GM23338 (cell line): ENCODE results near the gene ZNF787. TPM values are rescaled to one million over a fixed set of nuclear protein-coding genes. Genes with fewer than 3 reads are reported as not detected.

Source experiments
- ATAC-seq: fragments of 200-7000 bp; cut with Tn5 transposase; 3 replicates; pipeline ENCODE4 v1.9.1; 2020
- DNase-seq: peaks from one replicate; pipeline ENCODE4 v3.0.0-alpha.2; 2015; ENCODE audit warnings: low spot score
- H2AFZ ChIP-seq: fragments of 200-600 bp; sonication (generic); 2 replicates; pipeline ENCODE4 v1.8.0; 2016; ENCODE audit warnings: antibody characterized with exemption, mild to moderate bottlenecking, moderate library complexity
- H3F3A ChIP-seq: fragments of 200-600 bp; sonication (generic); replicated peaks from 2 replicates; pipeline ENCODE4 v1.8.0; 2017; ENCODE audit warnings: antibody characterized with exemption, mixed run types, low read depth
- H3K27ac ChIP-seq: fragments of 200-600 bp; sonication (generic); 2 replicates; pipeline ENCODE4 v1.6.1; 2016; ENCODE audit warnings: low read depth
- H3K27me3 ChIP-seq: fragments of 200-600 bp; sonication (generic); 2 replicates; pipeline ENCODE4 v1.8.0; 2016; ENCODE audit warnings: mild to moderate bottlenecking, mixed run types, moderate library complexity; ENCODE audit not compliant: insufficient read depth
- H3K36me3 ChIP-seq: fragments of 200-600 bp; sonication (generic); 2 replicates; pipeline ENCODE4 v1.8.0; 2016; ENCODE audit warnings: mild to moderate bottlenecking; ENCODE audit not compliant: insufficient read depth
- H3K4me1 ChIP-seq: fragments of 200-600 bp; sonication (generic); 2 replicates; pipeline ENCODE4 v1.8.0; 2016; ENCODE audit warnings: mild to moderate bottlenecking, moderate library complexity; ENCODE audit not compliant: insufficient read depth
- H3K4me2 ChIP-seq: fragments of 200-600 bp; sonication (generic); 2 replicates; pipeline ENCODE4 v1.7.1; 2017; ENCODE audit warnings: mixed run types
- H3K4me3 ChIP-seq: fragments of 200-600 bp; sonication (generic); 2 replicates; pipeline ENCODE4 v1.6.1; 2016; ENCODE audit warnings: mixed run types
- H3K79me2 ChIP-seq: fragments of 200-600 bp; sonication (generic); replicated peaks from 2 replicates; pipeline ENCODE4 v1.8.0; 2017; ENCODE audit warnings: mild to moderate bottlenecking; ENCODE audit not compliant: insufficient read depth
- H3K9me2 ChIP-seq: fragments of 200-600 bp; sonication (generic); 2 replicates; pipeline ENCODE4 v1.8.0; 2017; ENCODE audit not compliant: insufficient read depth
- H4K20me1 ChIP-seq: fragments of 200-600 bp; sonication (generic); replicated peaks from 2 replicates; pipeline ENCODE4 v1.8.0; 2017; ENCODE audit warnings: mild to moderate bottlenecking; ENCODE audit not compliant: insufficient read depth
- H3K27ac Mint-ChIP-seq: 2 replicates; pipeline ENCODE4 v1.8.0; 2020; ENCODE audit warnings: inconsistent platforms, mild to moderate bottlenecking, moderate library complexity, mixed read lengths
- H3K27me3 Mint-ChIP-seq: 3 replicates; pipeline ENCODE4 v1.8.0; 2022; ENCODE audit warnings: low read depth, mild to moderate bottlenecking, moderate library complexity, mixed read lengths, inconsistent platforms; ENCODE audit not compliant: insufficient read depth, poor library complexity
- H3K36me3 Mint-ChIP-seq: 3 replicates; pipeline ENCODE4 v1.8.0; 2021; ENCODE audit warnings: low read depth, mild to moderate bottlenecking, inconsistent platforms, moderate library complexity, mixed read lengths
- H3K4me1 Mint-ChIP-seq: 3 replicates; pipeline ENCODE4 v1.8.0; 2020; ENCODE audit warnings: mild to moderate bottlenecking, inconsistent platforms, mixed read lengths
- H3K4me3 Mint-ChIP-seq: 3 replicates; pipeline ENCODE4 v1.8.0; 2021; ENCODE audit warnings: moderate library complexity, mild to moderate bottlenecking, inconsistent platforms, mixed read lengths
- H3K9me3 Mint-ChIP-seq: 3 replicates; pipeline ENCODE4 v1.8.0; 2020; ENCODE audit warnings: moderate library complexity, mild to moderate bottlenecking, inconsistent platforms, mixed read lengths
- CREB1 ChIP-seq: fragments of 250-450 bp; sonication (Bioruptor Pico); IDR thresholded peaks from 2 replicates; pipeline ENCODE4 v1.5.0; 2020; ENCODE audit warnings: low read depth, mild to moderate bottlenecking, moderate library complexity
- CTCF ChIP-seq, 2 experiments: fragments of 200-600 bp in 1 of 2; sonication (generic) in 1 of 2; conservative IDR thresholded peaks; 2 replicates each; pipeline versions ENCODE4 v1.5.1 to v1.6.1; 2016 to 2017; ENCODE audit warnings: antibody characterized with exemption in 2 of 2, low read depth in 2 of 2, mild to moderate bottlenecking in 2 of 2, moderate library complexity in 1 of 2
- ETS1 ChIP-seq: IDR thresholded peaks from 2 replicates; pipeline ENCODE4 v1.6.1; 2016; ENCODE audit warnings: antibody characterized with exemption
- EZH2 ChIP-seq: fragments of 200-600 bp; sonication (generic); IDR thresholded peaks from one replicate; pipeline ENCODE4 v1.8.0; 2017; ENCODE audit warnings: antibody characterized with exemption, mild to moderate bottlenecking, low read depth; ENCODE audit not compliant: unreplicated experiment
- EZH2phosphoT487 ChIP-seq: fragments of 200-600 bp; sonication (generic); IDR thresholded peaks from one replicate; pipeline ENCODE4 v1.8.1; 2018; ENCODE audit warnings: antibody characterized with exemption; ENCODE audit not compliant: unreplicated experiment
- JUNB ChIP-seq: IDR thresholded peaks from one replicate; pipeline ENCODE4 v1.6.1; 2016; ENCODE audit warnings: antibody characterized with exemption; ENCODE audit not compliant: unreplicated experiment
- NANOG ChIP-seq: IDR thresholded peaks from 2 replicates; pipeline ENCODE4 v1.6.1; 2016; ENCODE audit warnings: antibody characterized with exemption, borderline replicate concordance
- POLR2AphosphoS5 ChIP-seq: IDR thresholded peaks from 2 replicates; pipeline ENCODE4 v1.6.1; 2016; ENCODE audit warnings: antibody characterized with exemption, low read depth
- REST ChIP-seq: IDR thresholded peaks from one replicate; pipeline ENCODE4 v1.6.1; 2018; ENCODE audit warnings: antibody characterized with exemption; ENCODE audit not compliant: unreplicated experiment
- STAT1 ChIP-seq: IDR thresholded peaks from one replicate; pipeline ENCODE4 v1.6.1; 2016; ENCODE audit warnings: antibody characterized with exemption; ENCODE audit not compliant: unreplicated experiment
- ZNF114 ChIP-seq: fragments of 250-450 bp; sonication (Bioruptor Pico); IDR thresholded peaks from 2 replicates; pipeline ENCODE4 v1.5.0; 2020; ENCODE audit warnings: mild to moderate bottlenecking, moderate library complexity
- ZNF331 ChIP-seq: fragments of 250-450 bp; sonication (Bioruptor Pico); IDR thresholded peaks from 2 replicates; pipeline ENCODE4 v1.5.0; 2020; ENCODE audit warnings: low read depth, mild to moderate bottlenecking, moderate library complexity
- ZNF462 ChIP-seq: fragments of 250-450 bp; sonication (Bioruptor Pico); IDR thresholded peaks from 2 replicates; pipeline ENCODE4 v1.5.0; 2020; ENCODE audit warnings: mild to moderate bottlenecking, moderate library complexity
- polyA plus RNA-seq: library from polyadenylated mRNA; unstranded; fragments of >200 nt; fragmentation: Nextera tagmentation; extraction: Ambion mirVana; gene quantifications from 2 replicates; pipeline ENCODE4 v1.2.1, GENCODE V29; 2016
- total RNA-seq: library from RNA; depleted of rRNA; stranded (reverse); fragments of >200 nt; shearing (Covaris generic); gene quantifications from 2 replicates; pipeline ENCODE4 v1.2.3, GENCODE V29; 2014

ZNF787 gene
- total and polyA plus RNA-seq, 2 experiments from 2014 or later: 12.5 to 44.6 TPM

GRCh38 chr19:56124578-56124977, 3.5 kb upstream of the ZNF787 start:
- DNase-seq (no peak), ATAC-seq (no peak)
- Histone ChIP-seq H4K20me1 (no peaks in the 10 kb centered on the region), H2AFZ (no peak overlapping the region), H3K27ac (no peak overlapping the region), H3K79me2 (peaks cover 10% of the 10 kb centered on the region), H3F3A (no peaks in the 10 kb centered on the region; the same call in 1 of the 2 replicates), H3K4me1 (peaks cover 12% of the 10 kb centered on the region), H3K27me3 (no peaks in the 10 kb centered on the region), H3K36me3 (no peaks in the 10 kb centered on the region), H3K4me2 (no peak overlapping the region), H3K4me3 (no peak overlapping the region), H3K9me2 (no peaks in the 10 kb centered on the region)
- Mint-ChIP-seq H3K4me3 (no peak overlapping the region), H3K27ac (no peak overlapping the region), H3K27me3 (peaks cover 8% of the 10 kb centered on the region), H3K36me3 (peaks cover 2% of the 10 kb centered on the region; the same call in 1 of the 3 replicates), H3K4me1 (peaks cover 11% of the 10 kb centered on the region), H3K9me3 (no peaks in the 10 kb centered on the region; the same call in 2 of the 3 replicates)
- TF ChIP-seq ZNF331 (CRISPR knock-in tag) (no peak), ETS1 (no peak), CTCF (conservative IDR thresholded peaks at IDR 0.05; ENCODE audit: low read depth in 2 of 2) (no peak), EZH2phosphoT487 (no peak), ZNF114 (CRISPR knock-in tag) (no peak), POLR2AphosphoS5 (no peak), REST (no peak), CREB1 (no peak), EZH2 (no peak), ZNF462 (CRISPR knock-in tag) (no peak), JUNB (no peak), NANOG (no peak), STAT1 (no peak)
